SJCRH30 (cell line): ENCODE results near the gene MEF2A. TPM values are rescaled to one million over a fixed set of nuclear protein-coding genes. Genes with fewer than 3 reads are reported as not detected.

Experiments used
- DNase-seq, 2 experiments: peaks; one replicate each; pipeline ENCODE4 v3.0.0-alpha.2; 2015 to 2020
- H3K27ac ChIP-seq: fragments of 250-450 bp; sonication (Bioruptor Pico); 2 replicates; pipeline ENCODE4 v1.5.1; 2020; ENCODE audit warnings: mild to moderate bottlenecking, moderate library complexity
- H3K27me3 ChIP-seq: fragments of 250-450 bp; sonication (Bioruptor Pico); 2 replicates; pipeline ENCODE4 v1.5.1; 2020; ENCODE audit warnings: mild to moderate bottlenecking, moderate library complexity
- H3K36me3 ChIP-seq: fragments of 250-450 bp; sonication (Bioruptor Pico); 2 replicates; pipeline ENCODE4 v1.5.1; 2020; ENCODE audit warnings: mild to moderate bottlenecking, moderate library complexity
- H3K4me1 ChIP-seq: fragments of 250-450 bp; sonication (Bioruptor Pico); 2 replicates; pipeline ENCODE4 v1.5.1; 2020; ENCODE audit warnings: mild to moderate bottlenecking, moderate library complexity
- H3K4me3 ChIP-seq: fragments of 250-450 bp; sonication (Bioruptor Pico); 2 replicates; pipeline ENCODE4 v1.5.1; 2020; ENCODE audit warnings: mild to moderate bottlenecking, moderate library complexity
- H3K9me3 ChIP-seq: fragments of 250-450 bp; sonication (Bioruptor Pico); replicated peaks from 2 replicates; pipeline ENCODE4 v1.5.1; 2020; ENCODE audit warnings: mild to moderate bottlenecking, moderate library complexity
- total RNA-seq: library from RNA; depleted of rRNA; stranded (reverse); fragments of >200 nt; shearing (Covaris generic); gene quantifications from 2 replicates; pipeline ENCODE4 v1.2.3, GENCODE V29; 2014

The MEF2A gene
- total RNA-seq, 1 experiment from 2014 or later = 41.2 TPM

DNA sequence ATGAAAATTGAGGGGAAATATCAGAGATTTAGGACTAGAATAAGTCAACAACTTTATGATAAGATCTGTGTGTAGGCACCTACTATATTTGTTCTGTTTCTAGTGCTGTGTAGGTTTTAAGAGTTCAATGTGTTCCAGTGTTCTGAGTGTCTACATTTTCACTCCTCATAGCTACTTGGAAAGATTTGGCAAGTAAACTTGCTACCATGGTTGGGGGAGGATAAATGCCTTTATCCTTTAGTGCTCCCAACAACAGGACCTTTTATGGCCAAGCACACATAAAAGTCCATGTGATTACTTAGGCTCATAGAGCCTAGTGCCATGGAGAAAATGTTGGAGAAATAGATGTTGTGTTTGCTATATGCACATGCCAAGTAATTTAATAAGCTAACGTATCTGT is 103.5 kb downstream of the MEF2A start:
- no peak overlapping the region for H3K27ac ChIP-seq
- no peak overlapping the region for H3K4me3 ChIP-seq
- no peak for DNase-seq
- H3K9me3 ChIP-seq = no peaks in the 10 kb centered on the region
- H3K36me3 ChIP-seq = peaks cover 6% of the 10 kb centered on the region
- no peaks in the 10 kb centered on the region for H3K4me1 ChIP-seq
- no peaks in the 10 kb centered on the region for H3K27me3 ChIP-seq

DNA sequence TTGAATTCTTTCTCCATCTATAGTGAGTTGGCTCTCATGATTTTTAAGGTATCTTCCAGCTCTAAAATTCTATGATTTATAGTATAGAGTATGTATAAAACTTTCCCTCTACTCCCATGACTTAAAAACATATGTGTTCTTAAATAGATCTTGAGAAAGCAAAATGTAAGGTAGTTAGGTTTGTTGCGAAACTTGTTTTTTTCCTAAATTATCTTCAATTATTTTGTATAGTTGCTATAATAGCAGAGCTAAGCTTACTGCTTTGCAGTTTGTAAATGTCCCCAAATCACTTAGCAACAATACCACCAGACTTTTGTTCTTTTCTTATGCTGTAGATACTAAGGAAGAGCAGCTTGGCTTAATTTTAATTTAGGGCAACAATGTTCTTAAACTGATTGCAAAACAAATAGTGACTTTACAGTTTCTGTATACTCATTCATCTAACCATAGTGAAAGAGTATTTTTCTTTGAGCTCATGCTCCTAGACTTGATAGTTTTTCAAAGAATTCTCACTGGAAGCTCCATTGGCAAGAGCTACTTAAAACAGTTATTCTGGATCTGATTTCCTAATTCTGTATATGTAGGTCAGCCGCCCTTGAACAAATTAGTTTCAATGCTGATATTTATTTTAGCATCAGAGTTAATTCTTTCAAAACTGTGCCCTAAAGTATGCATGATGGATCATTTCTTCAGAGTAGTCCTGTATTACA is 106.3 kb downstream of the MEF2A start:
- H3K4me1 ChIP-seq = no peaks in the 10 kb centered on the region
- no peak overlapping the region for H3K4me3 ChIP-seq
- H3K27me3 ChIP-seq = no peaks in the 10 kb centered on the region
- peaks cover 16% of the 10 kb centered on the region for H3K36me3 ChIP-seq
- no peaks in the 10 kb centered on the region for H3K9me3 ChIP-seq
- DNase-seq = no peak
- H3K27ac ChIP-seq = no peak overlapping the region

GRCh38 chr15:99673111-99673510 is 107.3 kb downstream of the MEF2A start:
- Histone ChIP-seq H3K27me3 (no peaks in the 10 kb centered on the region), H3K9me3 (no peaks in the 10 kb centered on the region), H3K27ac (no peak overlapping the region), H3K4me1 (no peaks in the 10 kb centered on the region), H3K4me3 (no peak overlapping the region), H3K36me3 (peaks cover 25% of the 10 kb centered on the region)
- DNase-seq = no peak

- no peak overlapping the region for H3K4me3 ChIP-seq
- no peaks in the 10 kb centered on the region; the same call in 1 of the 2 replicates for H3K9me3 ChIP-seq
- no peak overlapping the region for H3K27ac ChIP-seq
- DNase-seq = no peak
- H3K36me3 ChIP-seq = peaks cover 37% of the 10 kb centered on the region
- H3K4me1 ChIP-seq = no peaks in the 10 kb centered on the region
- H3K27me3 ChIP-seq = no peaks in the 10 kb centered on the region
Measured at GRCh38 chr15:99674279-99674678, 108.5 kb downstream of the MEF2A start.

DNA sequence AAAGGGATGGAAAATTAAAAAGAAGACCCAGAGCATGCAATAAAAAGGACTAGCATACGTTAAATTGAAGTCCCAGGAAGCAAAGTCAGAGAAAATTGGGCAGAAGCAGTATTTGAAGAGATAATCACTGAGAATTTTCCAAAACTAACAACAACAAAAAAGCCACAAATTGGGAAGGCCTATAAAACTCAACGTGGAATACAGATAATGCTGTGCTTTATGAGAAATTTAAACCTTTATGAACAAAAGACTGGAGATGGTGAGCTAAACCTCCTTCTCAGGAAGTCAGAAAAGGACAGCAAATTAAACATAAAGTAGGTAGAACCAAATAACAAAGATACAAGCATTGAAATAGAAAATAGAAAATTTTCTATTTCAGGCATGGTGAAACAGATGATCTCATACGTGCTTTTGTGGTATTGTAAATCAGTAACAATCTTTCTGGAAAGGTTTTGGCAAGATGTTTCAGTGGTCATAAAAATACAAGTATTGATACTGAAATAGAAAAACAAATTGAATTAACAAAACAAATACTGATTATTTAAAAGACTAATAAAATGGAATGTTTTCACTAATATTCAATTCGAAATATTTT is 111.9 kb downstream of the MEF2A start:
- H3K36me3 ChIP-seq = peaks cover 31% of the 10 kb centered on the region
- H3K4me1 ChIP-seq = no peaks in the 10 kb centered on the region
- no peak for DNase-seq
- no peaks in the 10 kb centered on the region for H3K27me3 ChIP-seq
- no peak overlapping the region for H3K4me3 ChIP-seq
- H3K27ac ChIP-seq = no peak overlapping the region
- no peaks in the 10 kb centered on the region; the same call in 1 of the 2 replicates for H3K9me3 ChIP-seq

DNA sequence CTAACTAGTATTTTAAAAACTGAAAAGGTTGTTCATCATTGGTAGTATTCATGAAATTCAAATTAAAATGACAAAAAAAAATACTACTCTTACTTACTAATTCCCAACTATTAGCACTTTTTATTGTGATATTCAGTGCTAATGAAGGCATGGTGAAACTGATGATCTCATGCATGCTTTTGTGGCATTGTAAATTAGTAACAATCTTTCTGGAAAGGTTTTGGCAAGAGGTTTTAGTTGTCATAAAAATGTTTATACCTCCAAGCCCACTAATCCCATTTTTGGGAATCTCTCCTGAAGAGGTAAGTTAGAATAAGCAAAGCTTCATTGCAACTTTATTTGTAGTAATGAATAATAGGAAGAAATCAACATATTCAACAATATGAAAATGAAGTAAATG is 114.5 kb downstream of the MEF2A start:
- Histone ChIP-seq H3K4me1 (peaks cover 4% of the 10 kb centered on the region; the same call in 1 of the 2 replicates), H3K27me3 (no peaks in the 10 kb centered on the region), H3K36me3 (peaks cover 26% of the 10 kb centered on the region), H3K4me3 (no peak overlapping the region), H3K27ac (no peak overlapping the region), H3K9me3 (no peaks in the 10 kb centered on the region; the same call in 1 of the 2 replicates)
- DNase-seq = no peak

GRCh38 chr15:99681990-99682389 is 116.2 kb downstream of the MEF2A start:
- peaks cover 13% of the 10 kb centered on the region for H3K9me3 ChIP-seq
- H3K36me3 ChIP-seq = peaks cover 26% of the 10 kb centered on the region
- H3K4me1 ChIP-seq = peaks cover 4% of the 10 kb centered on the region; the same call in 1 of the 2 replicates
- H3K4me3 ChIP-seq = no peak overlapping the region
- H3K27me3 ChIP-seq = no peaks in the 10 kb centered on the region
- no peak overlapping the region for H3K27ac ChIP-seq
- DNase-seq = no peak

GRCh38 chr15:99682455-99682854 is 116.7 kb downstream of the MEF2A start:
- Histone ChIP-seq H3K9me3 (peaks cover 13% of the 10 kb centered on the region), H3K4me1 (peaks cover 4% of the 10 kb centered on the region; the same call in 1 of the 2 replicates), H3K4me3 (no peak overlapping the region), H3K27me3 (no peaks in the 10 kb centered on the region), H3K27ac (no peak overlapping the region), H3K36me3 (peaks cover 22% of the 10 kb centered on the region)
- peak in 1 of 2 experiments; percentile 42 for DNase-seq

- Histone ChIP-seq H3K4me1 (peaks cover 4% of the 10 kb centered on the region; the same call in 1 of the 2 replicates), H3K27ac (no peak overlapping the region), H3K9me3 (peaks cover 13% of the 10 kb centered on the region), H3K27me3 (no peaks in the 10 kb centered on the region), H3K4me3 (no peak overlapping the region), H3K36me3 (peaks cover 20% of the 10 kb centered on the region)
- no peak for DNase-seq
Measured at GRCh38 chr15:99683000-99683670, 117.4 kb downstream of the MEF2A start.

GRCh38 chr15:99686290-99686689 is 120.5 kb downstream of the MEF2A start:
- Histone ChIP-seq H3K27me3 (no peaks in the 10 kb centered on the region), H3K9me3 (peaks cover 13% of the 10 kb centered on the region), H3K4me3 (no peak overlapping the region), H3K4me1 (peaks cover 4% of the 10 kb centered on the region; the same call in 1 of the 2 replicates), H3K36me3 (peaks cover 8% of the 10 kb centered on the region), H3K27ac (no peak overlapping the region)
- no peak for DNase-seq

DNA sequence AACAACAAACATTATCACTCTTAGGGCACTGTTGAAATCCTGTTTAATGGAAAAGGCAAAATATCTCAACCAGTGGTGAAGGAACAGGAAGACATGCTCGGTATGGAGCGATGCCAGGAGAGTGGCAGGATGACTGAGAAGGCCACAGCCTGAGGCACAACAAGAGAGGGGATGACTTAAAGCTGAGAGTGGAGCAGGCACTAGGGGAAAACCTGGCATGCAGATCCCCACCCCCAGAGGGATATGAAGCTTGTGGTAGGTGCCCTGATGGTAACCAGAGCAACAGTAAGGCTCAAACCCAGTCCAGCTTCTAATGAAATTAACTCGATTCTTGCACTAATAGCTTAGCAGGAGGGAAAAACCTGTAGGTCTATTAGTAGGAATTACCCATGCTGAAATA is 127.0 kb downstream of the MEF2A start:
- Histone ChIP-seq H3K36me3 (peaks cover 36% of the 10 kb centered on the region), H3K9me3 (no peaks in the 10 kb centered on the region), H3K27me3 (no peaks in the 10 kb centered on the region), H3K4me3 (no peak overlapping the region), H3K27ac (no peak overlapping the region), H3K4me1 (no peaks in the 10 kb centered on the region)
- no peak for DNase-seq

GRCh38 chr15:99696096-99696495 is 130.3 kb downstream of the MEF2A start:
- DNase-seq = no peak
- H3K27me3 ChIP-seq = no peaks in the 10 kb centered on the region
- H3K4me1 ChIP-seq = no peaks in the 10 kb centered on the region
- H3K27ac ChIP-seq = no peak overlapping the region
- no peak overlapping the region for H3K4me3 ChIP-seq
- H3K9me3 ChIP-seq = no peaks in the 10 kb centered on the region
- peaks cover 33% of the 10 kb centered on the region for H3K36me3 ChIP-seq

GRCh38 chr15:99702895-99703602 is 137.3 kb downstream of the MEF2A start:
- peak overlapping the region; percentile 54 for H3K27ac ChIP-seq
- no peaks in the 10 kb centered on the region for H3K9me3 ChIP-seq
- no peak for DNase-seq
- H3K4me3 ChIP-seq = no peak overlapping the region
- H3K36me3 ChIP-seq = no peaks in the 10 kb centered on the region
- H3K4me1 ChIP-seq = peaks cover 11% of the 10 kb centered on the region
- no peaks in the 10 kb centered on the region for H3K27me3 ChIP-seq

DNA sequence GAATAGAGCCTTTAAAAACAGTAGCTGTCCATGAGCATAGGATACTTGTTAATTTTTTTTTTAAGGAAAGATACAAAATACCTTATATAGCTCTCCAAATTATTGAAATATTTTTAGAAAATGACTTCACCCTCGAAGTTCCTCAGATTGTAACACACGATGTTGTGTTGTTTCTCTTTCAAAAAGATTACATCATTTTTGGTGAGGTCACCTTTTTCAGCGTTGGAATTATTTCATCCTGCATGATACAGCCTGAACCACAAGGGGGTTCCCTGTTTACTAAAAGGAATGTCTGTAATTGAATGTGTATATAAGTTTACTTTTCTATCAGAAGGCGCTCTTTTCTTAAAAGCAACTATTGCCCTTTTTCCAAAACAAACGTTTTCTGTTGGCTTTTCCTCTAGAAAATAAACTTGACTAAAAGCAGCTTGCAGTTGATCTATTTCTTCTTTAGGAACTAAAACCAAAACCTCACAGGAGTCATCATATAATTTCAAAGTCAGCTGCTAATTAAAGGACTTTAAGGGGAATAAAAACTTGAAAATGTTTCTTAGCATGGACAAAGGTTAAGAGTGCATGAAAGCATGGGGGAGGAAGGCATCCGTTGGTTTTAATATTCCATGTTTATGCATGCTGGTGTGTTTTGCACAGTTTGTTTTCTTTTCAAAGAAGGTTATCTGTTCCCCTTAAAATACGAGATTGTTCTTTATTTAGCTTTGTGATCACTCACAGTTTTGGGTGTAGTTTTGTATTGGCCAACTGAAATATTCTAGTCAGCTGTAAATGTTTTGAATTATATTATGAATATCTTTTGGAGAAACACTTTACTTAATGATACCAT is 138.0 kb downstream of the MEF2A start:
- H3K36me3 ChIP-seq = no peaks in the 10 kb centered on the region
- H3K9me3 ChIP-seq = no peaks in the 10 kb centered on the region
- peak overlapping the region; percentile 54 for H3K27ac ChIP-seq
- H3K27me3 ChIP-seq = no peaks in the 10 kb centered on the region
- DNase-seq = peak; percentile 38 to 78
- H3K4me3 ChIP-seq = no peak overlapping the region
- H3K4me1 ChIP-seq = peaks cover 14% of the 10 kb centered on the region
